SK-MEL-5 (cell line): ENCODE results near the gene GPX7. TPM values are rescaled to one million over a fixed set of nuclear protein-coding genes. Genes with fewer than 3 reads are reported as not detected.

Source experiments
- DNase-seq: peaks from one replicate; pipeline ENCODE4 v3.0.0-alpha.2; 2016; ENCODE audit warnings: low read depth, low spot score
- in situ Hi-C: cut with HindIII; loops from 2 replicates; pipeline ENCODE4 v1.10.0; 2016; ENCODE audit warnings: low sequenced_read_pairs, high pct_unique_total_duplicates, low pct_unique_long_range_greater_than_20kb
- total RNA-seq: library from RNA; depleted of rRNA; stranded (reverse); fragments of >200 nt; shearing (Covaris generic); gene quantifications from 2 replicates; pipeline ENCODE4 v1.2.3, GENCODE V29; 2014

Gene GPX7
- total RNA-seq, 1 experiment from 2014 or later = not detected

GRCh38 chr1:52613636-52614373, 11.6 kb downstream of the GPX7 start:
- DNase-seq = no peak

GRCh38 chr1:52614671-52615070, 12.5 kb downstream of the GPX7 start:
- in situ Hi-C loops = no loop called here
- DNase-seq = no peak

More at GRCh38 chr1:52613636-52614373, 11.6 kb downstream of the GPX7 start:
- in situ Hi-C loops = no loop called here

DNA sequence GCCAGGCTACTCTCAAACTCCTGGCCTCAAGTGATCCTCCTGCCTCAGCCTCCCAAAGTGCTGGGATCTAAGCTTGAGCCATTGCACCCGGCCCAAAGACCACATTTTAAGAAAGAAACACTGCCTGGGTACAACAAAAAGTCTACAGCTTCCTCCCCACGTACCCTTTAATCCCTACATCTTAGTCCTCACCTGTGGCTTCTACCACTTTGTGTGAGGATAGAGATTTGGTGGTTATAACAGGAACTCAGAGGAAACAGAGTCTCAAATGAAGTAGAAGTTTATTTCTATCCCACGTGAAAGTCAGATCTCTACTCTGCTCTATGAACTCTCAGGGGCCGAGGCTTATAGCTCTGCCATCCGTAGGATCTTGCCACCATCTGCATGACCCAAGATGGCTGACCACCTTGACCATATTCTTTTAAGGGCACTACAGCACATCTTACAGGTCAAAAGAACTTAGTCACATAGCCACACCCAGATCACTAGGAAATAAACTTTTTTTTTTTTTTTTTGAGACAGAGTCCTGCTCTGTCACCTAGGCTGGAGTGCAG, 13.4 kb downstream of the GPX7 start:
- DNase-seq = no peak
- in situ Hi-C loops = no loop called here

DNA sequence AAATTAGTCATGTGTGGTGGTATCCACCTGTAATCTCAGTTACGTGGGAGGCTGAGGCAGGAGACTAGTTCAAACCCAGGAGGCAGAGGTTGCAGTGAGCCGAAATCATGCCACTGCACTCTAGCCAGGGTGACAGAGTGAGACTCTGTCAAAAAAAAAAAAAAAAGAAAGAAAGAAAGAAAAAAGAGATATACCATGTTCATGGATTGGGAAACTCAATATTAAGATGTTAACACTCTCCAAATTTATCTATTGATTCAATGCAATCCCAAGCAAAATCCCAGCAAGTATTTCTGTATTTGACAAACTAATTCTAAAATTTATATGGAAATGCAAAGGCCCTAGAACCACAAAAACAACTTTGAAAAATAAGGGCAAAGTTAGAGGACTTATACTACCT, 19.8 kb downstream of the GPX7 start:
- no peak for DNase-seq
- in situ Hi-C loops = no loop called here

DNA sequence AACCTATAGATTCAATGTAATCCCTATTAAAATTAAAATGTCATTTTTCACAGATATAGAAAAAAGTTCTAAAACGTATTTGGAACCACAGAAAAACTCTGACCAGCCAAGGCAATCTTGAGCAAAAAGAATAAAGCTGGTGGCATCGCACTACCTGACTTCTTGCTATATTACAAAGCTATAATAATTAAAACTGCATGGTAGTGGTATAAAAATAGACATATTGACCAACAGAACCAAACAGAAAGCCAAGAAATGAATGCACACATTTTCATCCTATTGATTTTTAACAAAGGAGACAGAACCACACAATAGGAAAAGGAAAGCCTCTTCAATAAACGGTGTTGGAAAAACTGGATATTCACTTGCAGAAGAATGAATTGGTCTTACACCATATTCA, 21.6 kb downstream of the GPX7 start:
- DNase-seq = no peak
- in situ Hi-C loops = no loop called here

DNA sequence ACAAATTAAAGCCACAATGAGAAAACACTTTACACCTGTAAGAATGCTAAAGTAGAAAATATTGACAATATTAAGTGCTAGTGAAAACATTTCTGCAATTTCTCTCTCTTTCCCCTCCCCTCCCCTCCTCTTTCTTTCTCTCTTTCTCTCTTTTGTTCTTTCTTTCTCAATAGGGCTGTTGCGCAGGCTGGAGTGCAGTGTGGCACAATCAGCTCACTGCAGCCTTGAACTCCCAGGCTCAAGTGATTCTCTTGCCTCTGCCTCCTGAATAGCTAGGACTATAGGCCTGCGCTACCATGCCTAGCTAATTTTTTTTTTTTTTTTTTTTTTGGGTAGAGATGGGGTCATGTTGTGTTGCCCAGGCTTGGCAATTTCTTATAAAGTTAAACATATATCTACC, 24.9 kb downstream of the GPX7 start:
- in situ Hi-C loops = no loop called here
- no peak for DNase-seq

- no peak for DNase-seq
- in situ Hi-C loops = no loop called here
Observed at GRCh38 chr1:52628614-52629324, 26.6 kb downstream of the GPX7 start.

GRCh38 chr1:52629325-52629643, 27.1 kb downstream of the GPX7 start:
- in situ Hi-C loops = no loop called here
- DNase-seq = no peak

- in situ Hi-C loops = no loop called here
- no peak for DNase-seq
Observed at GRCh38 chr1:52629667-52630066, 27.5 kb downstream of the GPX7 start.

GRCh38 chr1:52631759-52632331, 29.7 kb downstream of the GPX7 start:
- in situ Hi-C loops = no loop called here
- DNase-seq = no peak

- DNase-seq = no peak
Observed at GRCh38 chr1:52632732-52633290, 30.6 kb downstream of the GPX7 start, which contains the start of gene SHISAL2A. TSS of gene SHISAL2A (plus strand) at chr1:52633168. CDS start at chr1:52633494, 326 bp downstream.

DNA sequence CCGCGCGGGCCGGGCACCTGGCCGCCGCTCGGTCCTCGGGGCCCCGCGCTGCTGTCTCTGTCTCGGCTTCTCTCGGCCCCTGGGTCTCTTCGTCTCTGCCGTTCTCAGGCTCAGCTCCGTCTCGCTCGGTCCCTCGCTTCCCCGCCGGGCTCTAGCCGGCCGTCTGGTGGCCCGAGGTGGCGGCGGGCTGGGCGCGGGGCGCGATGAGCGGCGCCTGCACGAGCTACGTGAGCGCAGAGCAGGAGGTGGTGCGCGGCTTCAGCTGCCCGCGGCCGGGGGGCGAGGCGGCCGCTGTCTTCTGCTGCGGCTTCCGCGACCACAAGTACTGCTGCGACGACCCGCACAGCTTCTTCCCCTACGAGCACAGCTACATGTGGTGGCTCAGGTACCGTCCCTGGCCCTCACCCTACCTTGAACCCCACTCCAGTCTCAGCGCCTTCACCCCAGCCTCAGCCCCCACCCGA, 31.2 kb downstream of the GPX7 start:
- in situ Hi-C loops = no loop called here
- no peak for DNase-seq

More at GRCh38 chr1:52632732-52633290, 30.6 kb downstream of the GPX7 start, which contains the start of gene SHISAL2A:
- in situ Hi-C loops = no loop called here

GRCh38 chr1:52634111-52634510, 31.9 kb downstream of the GPX7 start:
- in situ Hi-C loops = no loop called here
- no peak for DNase-seq

GRCh38 chr1:52635321-52636089, 33.3 kb downstream of the GPX7 start:
- in situ Hi-C loops = no loop called here
- no peak for DNase-seq

DNA sequence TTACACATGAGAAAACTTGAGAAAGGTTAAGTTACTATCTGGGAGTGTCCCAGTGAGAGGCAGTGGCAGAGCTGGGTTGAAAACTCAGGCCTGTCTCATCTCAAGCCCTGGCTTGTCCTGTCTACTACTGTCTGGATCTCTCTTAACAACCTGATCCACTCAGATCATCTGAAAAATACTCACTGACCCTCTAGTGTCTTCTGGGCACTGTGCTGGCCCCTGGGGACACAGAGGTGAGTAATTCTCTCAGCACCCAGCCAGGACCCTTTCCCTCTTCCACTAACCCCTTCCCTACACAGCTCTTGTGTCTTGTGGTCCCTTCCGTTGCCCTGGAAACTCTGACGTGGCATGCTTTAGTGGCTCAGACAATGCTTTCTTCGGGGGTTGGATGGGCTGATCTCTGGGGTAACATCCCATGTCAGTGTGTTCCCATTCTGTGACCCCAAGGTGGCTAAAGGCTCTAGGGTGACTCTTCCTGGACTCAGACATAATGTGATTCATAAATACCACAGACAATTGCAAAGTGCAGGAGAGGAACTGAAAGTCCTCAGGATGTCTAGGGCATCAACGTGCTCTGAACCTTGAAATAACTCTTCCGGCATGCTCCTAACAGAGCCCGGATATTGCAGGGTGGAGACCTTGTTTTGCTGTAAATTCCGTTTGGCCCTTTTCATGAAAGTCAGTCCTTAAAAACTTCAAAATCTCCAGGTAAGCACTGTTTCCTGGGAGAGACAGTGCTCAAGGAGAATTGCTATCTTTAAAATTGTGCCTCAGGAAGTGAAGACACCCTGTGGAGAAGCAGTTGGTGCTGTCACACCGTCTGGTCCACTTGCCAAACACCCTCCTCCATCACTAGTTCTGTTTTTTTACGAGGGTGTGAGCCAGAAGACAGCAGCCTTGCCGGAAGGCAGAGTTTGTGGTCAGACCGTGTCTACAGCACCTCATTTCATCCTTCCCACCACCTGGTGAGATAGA, 34.8 kb downstream of the GPX7 start:
- in situ Hi-C loops = no loop called here
- DNase-seq = no peak

- no peak for DNase-seq
- in situ Hi-C loops = no loop called here
Observed at GRCh38 chr1:52637946-52638345, 35.8 kb downstream of the GPX7 start.
